Transverse colon (tissue), 4 donors: Measurements from ENCODE around the gene OR13C4.

Source experiments
- EP300 ChIP-seq: sonication (generic); formaldehyde crosslinking; IDR thresholded peaks from one replicate; pipeline ENCODE4 v1.6.1; 2017; ENCODE audit warnings: antibody characterized with exemption, low read depth
- POLR2A ChIP-seq: fragments of 450-650 bp; IDR thresholded peaks from one replicate; pipeline ENCODE4 v1.6.1; 2016; ENCODE audit warnings: antibody characterized with exemption, mild to moderate bottlenecking, moderate library complexity
- POLR2AphosphoS5 ChIP-seq, 3 donors: sonication (generic); formaldehyde crosslinking; IDR thresholded peaks; one replicate each; pipeline ENCODE4 v1.6.1; 2016; ENCODE audit warnings: antibody characterized with exemption in 3 of 3
- TF ChIP-seq, protein P1 (sequence below), 5 experiments: fragments of 200-600 bp in 3 of 5; fragments of 450-650 bp in 2 of 5; sonication (generic) in 3 of 5; IDR thresholded peaks; 1 replicate in 2 of 5; 2 replicates in 3 of 5; pipeline ENCODE4 v1.5.1; 2016 to 2017; ENCODE audit warnings: antibody characterized with exemption in 5 of 5, inconsistent platforms in 3 of 5, mild to moderate bottlenecking in 2 of 5, moderate library complexity in 1 of 5

DNA sequence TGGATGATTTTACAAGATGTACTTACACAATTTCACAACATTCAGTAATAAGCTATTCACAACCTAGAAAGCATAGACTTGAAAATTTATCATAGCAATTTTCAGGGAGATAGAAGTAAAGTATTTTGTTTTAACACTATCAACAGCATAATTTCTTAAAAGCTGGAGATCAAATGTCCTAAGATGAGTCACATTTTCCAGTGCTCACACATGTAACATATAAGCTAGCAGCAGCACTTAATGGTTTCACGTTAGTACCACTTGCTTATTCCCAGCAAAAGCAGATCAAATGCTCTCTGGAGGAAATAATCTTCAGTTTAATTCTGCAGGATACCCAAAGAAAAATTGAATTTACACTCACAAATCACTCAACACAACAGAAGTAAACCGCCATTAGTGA is 48.4 kb upstream of the OR13C4 start:
- TF ChIP-seq POLR2AphosphoS5 (IDR thresholded peaks at IDR 0.05) (no peak), EP300 (no peak), POLR2A (no peak)
- TF ChIP-seq, protein P1, sequence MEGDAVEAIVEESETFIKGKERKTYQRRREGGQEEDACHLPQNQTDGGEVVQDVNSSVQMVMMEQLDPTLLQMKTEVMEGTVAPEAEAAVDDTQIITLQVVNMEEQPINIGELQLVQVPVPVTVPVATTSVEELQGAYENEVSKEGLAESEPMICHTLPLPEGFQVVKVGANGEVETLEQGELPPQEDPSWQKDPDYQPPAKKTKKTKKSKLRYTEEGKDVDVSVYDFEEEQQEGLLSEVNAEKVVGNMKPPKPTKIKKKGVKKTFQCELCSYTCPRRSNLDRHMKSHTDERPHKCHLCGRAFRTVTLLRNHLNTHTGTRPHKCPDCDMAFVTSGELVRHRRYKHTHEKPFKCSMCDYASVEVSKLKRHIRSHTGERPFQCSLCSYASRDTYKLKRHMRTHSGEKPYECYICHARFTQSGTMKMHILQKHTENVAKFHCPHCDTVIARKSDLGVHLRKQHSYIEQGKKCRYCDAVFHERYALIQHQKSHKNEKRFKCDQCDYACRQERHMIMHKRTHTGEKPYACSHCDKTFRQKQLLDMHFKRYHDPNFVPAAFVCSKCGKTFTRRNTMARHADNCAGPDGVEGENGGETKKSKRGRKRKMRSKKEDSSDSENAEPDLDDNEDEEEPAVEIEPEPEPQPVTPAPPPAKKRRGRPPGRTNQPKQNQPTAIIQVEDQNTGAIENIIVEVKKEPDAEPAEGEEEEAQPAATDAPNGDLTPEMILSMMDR (IDR thresholded peaks at IDR 0.05): no peak
